B cell (primary cell): ENCODE data around the gene CHTOP.

ENCODE experiments used
- EZH2 ChIP-seq: IDR thresholded peaks from 2 replicates; pipeline ENCODE4 v1.6.1; 2012; ENCODE audit warnings: borderline replicate concordance, low read depth, mild to moderate bottlenecking, moderate library complexity, low read length; ENCODE audit not compliant: insufficient read depth, poor library complexity, severe bottlenecking
- TF ChIP-seq, protein P1 (sequence below): fragments of 200-600 bp; IDR thresholded peaks from one replicate; pipeline ENCODE4 v1.8.0; 2022; ENCODE audit warnings: antibody characterized with exemption, mild to moderate bottlenecking

DNA sequence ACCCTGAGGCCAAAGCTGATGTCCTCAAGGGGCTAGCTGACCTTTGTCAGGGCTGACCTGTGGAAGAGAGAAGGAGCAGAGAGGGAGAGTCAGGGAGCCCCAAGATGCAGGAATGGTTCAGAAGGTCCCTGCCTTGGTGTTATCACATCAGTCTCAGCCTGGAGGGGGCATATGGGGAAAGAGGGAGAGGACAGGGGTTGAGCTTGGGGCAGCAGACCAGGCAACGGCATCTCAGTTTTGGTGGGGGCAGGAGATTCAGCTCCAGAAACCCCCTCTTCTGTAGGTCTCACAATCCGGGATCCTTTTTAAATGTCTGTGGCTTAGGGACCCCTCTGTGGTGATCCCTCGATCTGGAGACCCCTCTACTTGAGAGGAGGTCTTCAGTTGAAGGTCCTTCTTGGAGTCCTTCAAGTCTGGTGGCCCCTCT, 7.4 kb upstream of the CHTOP start:
- TF ChIP-seq, protein P1, sequence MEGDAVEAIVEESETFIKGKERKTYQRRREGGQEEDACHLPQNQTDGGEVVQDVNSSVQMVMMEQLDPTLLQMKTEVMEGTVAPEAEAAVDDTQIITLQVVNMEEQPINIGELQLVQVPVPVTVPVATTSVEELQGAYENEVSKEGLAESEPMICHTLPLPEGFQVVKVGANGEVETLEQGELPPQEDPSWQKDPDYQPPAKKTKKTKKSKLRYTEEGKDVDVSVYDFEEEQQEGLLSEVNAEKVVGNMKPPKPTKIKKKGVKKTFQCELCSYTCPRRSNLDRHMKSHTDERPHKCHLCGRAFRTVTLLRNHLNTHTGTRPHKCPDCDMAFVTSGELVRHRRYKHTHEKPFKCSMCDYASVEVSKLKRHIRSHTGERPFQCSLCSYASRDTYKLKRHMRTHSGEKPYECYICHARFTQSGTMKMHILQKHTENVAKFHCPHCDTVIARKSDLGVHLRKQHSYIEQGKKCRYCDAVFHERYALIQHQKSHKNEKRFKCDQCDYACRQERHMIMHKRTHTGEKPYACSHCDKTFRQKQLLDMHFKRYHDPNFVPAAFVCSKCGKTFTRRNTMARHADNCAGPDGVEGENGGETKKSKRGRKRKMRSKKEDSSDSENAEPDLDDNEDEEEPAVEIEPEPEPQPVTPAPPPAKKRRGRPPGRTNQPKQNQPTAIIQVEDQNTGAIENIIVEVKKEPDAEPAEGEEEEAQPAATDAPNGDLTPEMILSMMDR = no peak
- no peak for TF ChIP-seq EZH2
